ENCODE measurements around the gene TTC19. TPM values are rescaled to one million over a fixed set of nuclear protein-coding genes. Genes with fewer than 3 reads are reported as not detected.

Gene TTC19
- total RNA-seq, 1 experiment from 2014 or later: 28.4 TPM

GRCh38 chr17:16072031-16072430 is 72.4 kb downstream of the TTC19 start:
- ATAC-seq (no peak), DNase-seq (ENCODE audit: low read depth, low spot score) (no peak)
- H3K27ac ChIP-seq (ENCODE audit: low read length): no peak overlapping the region
- CTCF ChIA-PET: no interaction called here
- no TSS peak for BruUV-seq (replicated peaks)
- H3K9me3 ChIP-seq (ENCODE audit: control insufficient read depth, insufficient read depth, low read depth, low read length): no peaks in the 10 kb centered on the region
- in situ Hi-C loops (cut with HindIII; ENCODE audit: low pct_unique_long_range_greater_than_20kb, low sequenced_read_pairs): no loop called here
- TF ChIP-seq SIN3A (IDR thresholded peaks at IDR 0.05; ENCODE audit: borderline replicate concordance, insufficient read depth, low read depth, low read length) (no peak), TCF7L2 (IDR thresholded peaks at IDR 0.05; ENCODE audit: low read depth, low read length) (no peak), POLR2AphosphoS5 (IDR thresholded peaks at IDR 0.05; ENCODE audit: low read depth, low read length) (no peak), CTCF (IDR thresholded peaks at IDR 0.05) (no peak), REST (IDR thresholded peaks at IDR 0.05; ENCODE audit: insufficient read depth in 1 of 2, low read depth in 2 of 2, low read length in 1 of 2) (no peak)
- no peaks in the 10 kb centered on the region for H3K27me3 ChIP-seq (ENCODE audit: control insufficient read depth, insufficient read depth, low read length)
- no peak overlapping the region for H3K4me3 ChIP-seq (ENCODE audit: low read depth in 2 of 2, low read length in 2 of 2)
- H3K4me1 ChIP-seq (ENCODE audit: control insufficient read depth, insufficient read depth, low read length): no peaks in the 10 kb centered on the region
- POLR2A ChIA-PET: no interaction called here
- H3K36me3 ChIP-seq (ENCODE audit: control insufficient read depth, insufficient read depth, low read length): peaks cover 23% of the 10 kb centered on the region
- intact Hi-C loops (cut with micrococcal nuclease; ENCODE audit: unreplicated experiment): no loop called here

- Histone ChIP-seq H3K9me3 (ENCODE audit: control insufficient read depth, insufficient read depth, low read depth, low read length) (no peaks in the 10 kb centered on the region), H3K27ac (ENCODE audit: low read length) (no peak overlapping the region), H3K4me3 (ENCODE audit: low read depth in 2 of 2, low read length in 2 of 2) (no peak overlapping the region), H3K27me3 (ENCODE audit: control insufficient read depth, insufficient read depth, low read length) (no peaks in the 10 kb centered on the region), H3K36me3 (ENCODE audit: control insufficient read depth, insufficient read depth, low read length) (peaks cover 25% of the 10 kb centered on the region), H3K4me1 (ENCODE audit: control insufficient read depth, insufficient read depth, low read length) (no peaks in the 10 kb centered on the region)
- intact Hi-C loops (cut with micrococcal nuclease; ENCODE audit: unreplicated experiment) (no loop called here), in situ Hi-C loops (cut with HindIII; ENCODE audit: low pct_unique_long_range_greater_than_20kb, low sequenced_read_pairs) (no loop called here)
- CTCF ChIA-PET: interaction anchor here (0.5 kb wide), 1 partner anchor 97 kb away, joined by 4 read pairs; no protein-coding TSS in a partner anchor
- BruUV-seq (replicated peaks): no TSS peak
- ATAC-seq (no peak), DNase-seq (ENCODE audit: low read depth, low spot score) (no peak)
- TF ChIP-seq SIN3A (IDR thresholded peaks at IDR 0.05; ENCODE audit: borderline replicate concordance, insufficient read depth, low read depth, low read length) (no peak), TCF7L2 (IDR thresholded peaks at IDR 0.05; ENCODE audit: low read depth, low read length) (no peak), REST (IDR thresholded peaks at IDR 0.05; ENCODE audit: insufficient read depth in 1 of 2, low read depth in 2 of 2, low read length in 1 of 2) (no peak), POLR2AphosphoS5 (IDR thresholded peaks at IDR 0.05; ENCODE audit: low read depth, low read length) (no peak), CTCF (IDR thresholded peaks at IDR 0.05) (no peak)
- POLR2A ChIA-PET: no interaction called here
These were observed 74.2 kb downstream of the TTC19 start for GRCh38 chr17:16073845-16074244.

All from Panc1 (cell line).